Head of caudate nucleus (tissue), 42 donors: Measurements from ENCODE around the gene CRTC3.
"Not testable (repeated sequence)": the region's sequence is repeated elsewhere in the genome, so short reads cannot be mapped to it uniquely, and the experiment has no call there.

Experiments
- DNase-seq, 42 donors: peaks; one replicate each; pipeline versions ENCODE4 v3.0.0 to v3.0.0-alpha.2; 2020 to 2021; ENCODE audit warnings: mixed read lengths in 7 of 42
- intact Hi-C: fragments of 100-400 bp; cut with DNase I; formaldehyde crosslinking; loops from one replicate; pipeline ENCODE4 v1.15.0; 2022

The CRTC3 gene

GRCh38 chr15:90529371-90530249 is at the start of gene CRTC3:
CRTC3 (plus strand) TSS chr15:90529923; CDS start chr15:90530072, 149 bp downstream.
- intact Hi-C loops, result loop anchor here (5.0 kb wide), 1 partner anchor 68 kb away; no protein-coding TSS in a partner anchor
- peak in 40 of 42 donors; percentile 38 to 80 (median 63) for DNase-seq

GRCh38 chr15:90481023-90481422 is 48.7 kb upstream of the CRTC3 start:
- DNase-seq, result no peak

GRCh38 chr15:90482124-90483011 is 47.4 kb upstream of the CRTC3 start:
- intact Hi-C loops, result loop anchor here (5.0 kb wide), 1 partner anchor 120 kb away; no protein-coding TSS in a partner anchor
- peak in 39 of 42 donors; percentile 45 to 91 (median 76) for DNase-seq

More at GRCh38 chr15:90481023-90481422, 48.7 kb upstream of the CRTC3 start:
- intact Hi-C loops, result loop anchor here (5.0 kb wide), 1 partner anchor 119 kb away; no protein-coding TSS in a partner anchor

GRCh38 chr15:90483012-90483307 is 46.8 kb upstream of the CRTC3 start:
- intact Hi-C loops, result loop anchor here (5.0 kb wide), 1 partner anchor 121 kb away; no protein-coding TSS in a partner anchor

GRCh38 chr15:90483637-90484036 is 46.1 kb upstream of the CRTC3 start:
- intact Hi-C loops, result loop anchor here (5.0 kb wide), 1 partner anchor 121 kb away; no protein-coding TSS in a partner anchor
- no peak for DNase-seq

More at GRCh38 chr15:90483012-90483307, 46.8 kb upstream of the CRTC3 start:
- no peak for DNase-seq

- intact Hi-C loops, result loop anchor here (2.0 kb wide), 1 partner anchor 166 kb away; no protein-coding TSS in a partner anchor
- DNase-seq, result no peak
These were observed 42.5 kb upstream of the CRTC3 start for GRCh38 chr15:90487186-90487585.

GRCh38 chr15:90489514-90489913 is 40.2 kb upstream of the CRTC3 start:
- no peak for DNase-seq
- intact Hi-C loops, result no loop called here

GRCh38 chr15:90489944-90490343 is 39.8 kb upstream of the CRTC3 start:
- DNase-seq, result no peak
- intact Hi-C loops, result no loop called here

GRCh38 chr15:90493647-90494046 is 36.1 kb upstream of the CRTC3 start:
- no peak for DNase-seq
- intact Hi-C loops, result no loop called here

- DNase-seq, result peak in 1 of 42 donors; percentile 11
These were observed 34.7 kb upstream of the CRTC3 start for GRCh38 chr15:90495067-90495466.

GRCh38 chr15:90496791-90497190 is 32.9 kb upstream of the CRTC3 start:
- intact Hi-C loops, result no loop called here
- DNase-seq, result no peak

More at GRCh38 chr15:90495067-90495466, 34.7 kb upstream of the CRTC3 start:
- intact Hi-C loops, result no loop called here

- intact Hi-C loops, result no loop called here
- no peak for DNase-seq
These were observed 32.3 kb upstream of the CRTC3 start for GRCh38 chr15:90497376-90497775.

- no peak for DNase-seq
- intact Hi-C loops, result no loop called here
These were observed 31.8 kb upstream of the CRTC3 start for GRCh38 chr15:90497912-90498311.

- intact Hi-C loops, result no loop called here
- no peak for DNase-seq
These were observed 29.6 kb upstream of the CRTC3 start for GRCh38 chr15:90500171-90500570.

GRCh38 chr15:90501898-90502297 is 27.8 kb upstream of the CRTC3 start:
- intact Hi-C loops, result no loop called here

GRCh38 chr15:90510781-90511180 is 18.9 kb upstream of the CRTC3 start:
- DNase-seq, intact Hi-C loops: not testable (repeated sequence)

More at GRCh38 chr15:90501898-90502297, 27.8 kb upstream of the CRTC3 start:
- DNase-seq, result no peak

GRCh38 chr15:90511211-90511618 is 18.5 kb upstream of the CRTC3 start:
- DNase-seq, intact Hi-C loops: not testable (repeated sequence)

GRCh38 chr15:90512276-90512675 is 17.4 kb upstream of the CRTC3 start:
- intact Hi-C loops, result no loop called here
- no peak for DNase-seq

- DNase-seq, result no peak
- intact Hi-C loops, result no loop called here
These were observed 16.7 kb upstream of the CRTC3 start for GRCh38 chr15:90512981-90513380.
